SK-N-SH (cell line): ENCODE data around the gene CANT1. TPM values are rescaled to one million over a fixed set of nuclear protein-coding genes. Genes with fewer than 3 reads are reported as not detected.

ENCODE experiments used
- CTCF ChIA-PET: fragments of 300-600, 350-600 bp; formaldehyde crosslinking; extraction: SDS; loops from one replicate; lab custom pipeline; 2021; lab: Yijun Ruan, JAX
- POLR2A ChIA-PET: fragments of 350-600 bp; sonication (Branson Sonifier 250); formaldehyde crosslinking; extraction: SDS; loops from one replicate; lab custom pipeline; 2020; ENCODE audit warnings: antibody characterized with exemption, inconsistent platforms; lab: Yijun Ruan, JAX
- DNase-seq: peaks from one replicate; pipeline ENCODE4 v3.0.0; 2012
- H2AFZ ChIP-seq: fragments of 200-600 bp; sonication (generic); 2 replicates; pipeline ENCODE4 v1.8.1; 2016; ENCODE audit warnings: antibody characterized with exemption, mild to moderate bottlenecking, low read depth
- H3F3A ChIP-seq: fragments of 200-600 bp; sonication (generic); replicated peaks from 2 replicates; pipeline ENCODE3; 2016; ENCODE audit warnings: antibody characterized with exemption, mild to moderate bottlenecking; ENCODE audit not compliant: insufficient read depth
- H3K27ac ChIP-seq, 2 experiments: fragments of 200-500 bp in 1 of 2; fragments of 200-600 bp in 1 of 2; sonication (Bioruptor generic) in 1 of 2; sonication (generic), shearing (Covaris generic) in 1 of 2; 2 replicates each; pipeline versions ENCODE4 v1.5.1 to v1.6.1; 2014 to 2016; ENCODE audit warnings: low read depth in 2 of 2, inconsistent platforms in 1 of 2, low read length in 1 of 2, mild to moderate bottlenecking in 1 of 2, mixed read lengths in 1 of 2
- H3K27me3 ChIP-seq: fragments of 200-600 bp; sonication (generic), shearing (Covaris generic); 2 replicates; pipeline ENCODE4 v1.6.1; 2016; ENCODE audit warnings: mixed run types; ENCODE audit not compliant: insufficient read depth
- H3K36me3 ChIP-seq, 2 experiments: fragments of 200-500 bp in 1 of 2; fragments of 200-600 bp in 1 of 2; sonication (Bioruptor generic) in 1 of 2; sonication (generic) in 1 of 2; replicated peaks in 1 of 2; 2 replicates each; pipeline versions ENCODE3 to v1.5.1; 2014 to 2016; ENCODE audit warnings: low read length in 1 of 2, mild to moderate bottlenecking in 1 of 2; ENCODE audit not compliant: insufficient read depth in 2 of 2, control insufficient read depth in 1 of 2
- H3K4me1 ChIP-seq, 2 experiments: fragments of 200-500 bp in 1 of 2; fragments of 200-600 bp in 1 of 2; sonication (Bioruptor generic) in 1 of 2; sonication (generic), shearing (Covaris generic) in 1 of 2; 2 replicates each; pipeline versions ENCODE4 v1.5.1 to v1.6.1; 2014 to 2016; ENCODE audit warnings: low read depth in 1 of 2, low read length in 1 of 2, mixed run types in 1 of 2; ENCODE audit not compliant: insufficient read depth in 2 of 2, control insufficient read depth in 1 of 2
- H3K4me2 ChIP-seq: fragments of 200-600 bp; sonication (generic), shearing (Covaris generic); 2 replicates; pipeline ENCODE4 v1.6.1; 2017; ENCODE audit warnings: mixed run types
- H3K4me3 ChIP-seq, 2 experiments: fragments of 200-500 bp in 1 of 2; fragments of 200-600 bp in 1 of 2; sonication (Bioruptor generic) in 1 of 2; sonication (generic), shearing (Covaris generic) in 1 of 2; 2 replicates each; pipeline versions ENCODE4 v1.5.1 to v1.8.1; 2014 to 2016; ENCODE audit warnings: low read depth in 2 of 2, inconsistent platforms in 1 of 2, low read length in 1 of 2, mild to moderate bottlenecking in 1 of 2, mixed read lengths in 1 of 2, moderate library complexity in 1 of 2
- H3K79me2 ChIP-seq: fragments of 200-600 bp; sonication (generic); 2 replicates; pipeline ENCODE4 v1.8.1; 2017; ENCODE audit warnings: mild to moderate bottlenecking; ENCODE audit not compliant: insufficient read depth
- H3K9ac ChIP-seq: fragments of 200-600 bp; sonication (generic); 2 replicates; pipeline ENCODE4 v1.6.1; 2017; ENCODE audit warnings: mixed run types
- H3K9me2 ChIP-seq: fragments of 200-600 bp; sonication (generic); 2 replicates; pipeline ENCODE4 v1.6.1; 2017; ENCODE audit warnings: mixed run types
- H3K9me3 ChIP-seq: fragments of 200-600 bp; sonication (generic); 2 replicates; pipeline ENCODE4 v1.6.1; 2017; ENCODE audit warnings: mixed run types, mild to moderate bottlenecking, moderate library complexity
- H4K20me1 ChIP-seq: fragments of 200-600 bp; sonication (generic); 2 replicates; pipeline ENCODE4 v1.6.1; 2017; ENCODE audit warnings: mild to moderate bottlenecking, mixed run types; ENCODE audit not compliant: insufficient read depth
- CHD2 ChIP-seq: fragments of 150-350 bp; IDR thresholded peaks from 2 replicates; pipeline ENCODE4 v1.6.1; 2018; ENCODE audit warnings: low read length; ENCODE audit not compliant: partially characterized antibody
- ELF1 ChIP-seq: IDR thresholded peaks from 2 replicates; pipeline ENCODE4 v1.4.0; 2012
- EP300 ChIP-seq, 2 experiments: IDR thresholded peaks; 2 replicates each; pipeline versions ENCODE4 v1.4.0 to v1.6.1; 2012; ENCODE audit warnings: borderline replicate concordance in 1 of 2, low read depth in 1 of 2, low read length in 1 of 2
- EZH2phosphoT487 ChIP-seq: fragments of 200-600 bp; sonication (generic); IDR thresholded peaks from 2 replicates; pipeline ENCODE4 v1.6.1; 2017; ENCODE audit warnings: low read depth, mixed run types, mild to moderate bottlenecking, antibody characterized with exemption, moderate library complexity, borderline replicate concordance
- FOSL2 ChIP-seq: IDR thresholded peaks from 2 replicates; pipeline ENCODE4 v1.4.0; 2012; ENCODE audit warnings: low read depth, mild to moderate bottlenecking, moderate library complexity, borderline replicate concordance
- FOXJ3 ChIP-seq: sonication (generic); formaldehyde crosslinking; IDR thresholded peaks from 2 replicates; pipeline ENCODE4 v1.5.1; 2020; ENCODE audit warnings: mild to moderate bottlenecking, missing genetic modification reagents
- GATA2 ChIP-seq: sonication (generic); formaldehyde crosslinking; IDR thresholded peaks from 2 replicates; pipeline ENCODE4 v1.5.0; 2020; ENCODE audit warnings: mild to moderate bottlenecking, missing genetic modification reagents
- IRF3 ChIP-seq: fragments of 150-350 bp; IDR thresholded peaks from 2 replicates; pipeline ENCODE4 v1.6.1; 2016; ENCODE audit warnings: mild to moderate bottlenecking, low read depth, low read length
- NRF1 ChIP-seq: IDR thresholded peaks from 2 replicates; pipeline ENCODE4 v1.6.1; 2012; ENCODE audit warnings: low read depth, mild to moderate bottlenecking, low read length
- POLR2AphosphoS5 ChIP-seq: IDR thresholded peaks from 2 replicates; pipeline ENCODE4 v1.6.1; 2012; ENCODE audit warnings: low read depth, low read length
- RAD21 ChIP-seq: IDR thresholded peaks from 2 replicates; pipeline ENCODE4 v1.6.1; 2012; ENCODE audit warnings: mild to moderate bottlenecking, low read length
- RFX5 ChIP-seq: IDR thresholded peaks from 2 replicates; pipeline ENCODE4 v1.6.1; 2012; ENCODE audit warnings: mild to moderate bottlenecking, improper control_type of control experiment, low read length
- SIN3A ChIP-seq: IDR thresholded peaks from 2 replicates; pipeline ENCODE4 v1.6.1; 2012; ENCODE audit warnings: low read depth, mild to moderate bottlenecking, low read length, moderate library complexity, borderline replicate concordance
- TAF1 ChIP-seq: IDR thresholded peaks from 2 replicates; pipeline ENCODE4 v1.6.1; 2012; ENCODE audit warnings: low read depth, mild to moderate bottlenecking, low read length, moderate library complexity, borderline replicate concordance
- TCF12 ChIP-seq: IDR thresholded peaks from 2 replicates; pipeline ENCODE4 v1.4.0; 2012
- TEAD4 ChIP-seq: IDR thresholded peaks from 2 replicates; pipeline ENCODE4 v1.4.0; 2012; ENCODE audit warnings: mild to moderate bottlenecking, borderline replicate concordance; ENCODE audit not compliant: insufficient read depth
- USF2 ChIP-seq: fragments of 150-350 bp; IDR thresholded peaks from 2 replicates; pipeline ENCODE4 v1.6.1; 2017; ENCODE audit warnings: antibody characterized with exemption, low read length, low read depth, borderline replicate concordance
- ZBTB33 ChIP-seq: IDR thresholded peaks from 2 replicates; pipeline ENCODE4 v1.4.0; 2012; ENCODE audit warnings: low read depth, borderline replicate concordance
- WGBS: methylation state at CpG from one replicate; pipeline ENCODE4 v1.1.6; 2017; ENCODE audit warnings: low lambda C conversion rate; 5-methylcytosine and 5-hydroxymethylcytosine counted together
- polyA plus RNA-seq, 3 experiments: library from polyadenylated mRNA; depleted of rRNA; stranded (reverse); fragments of >200 nt; gene quantifications; 2 replicates each; pipeline ENCODE4 v1.2.3, GENCODE V29; 2012

The CANT1 gene
- polyA plus RNA-seq, 1 of the 3 experiments (the other 2 are of a cell fraction), result 87.4 TPM

- peak; percentile 83; the same call in 1 of the 2 replicates for TF ChIP-seq FOSL2
- no peak; a peak in 1 of 4 replicates for TF ChIP-seq EP300 (IDR thresholded peaks at IDR 0.05; ENCODE audit: borderline replicate concordance in 1 of 2, low read depth in 1 of 2, low read length in 1 of 2)
- TF ChIP-seq ZBTB33, result no peak
- TF ChIP-seq RAD21, result no peak
- TF ChIP-seq GATA2 (CRISPR knock-in tag), result no peak
- TF ChIP-seq IRF3, result no peak
- TF ChIP-seq TCF12, result peak; percentile 76
Observed at GRCh38 chr17:79036596-79036995, 27.0 kb upstream of the CANT1 start (continued).

- no peak for DNase-seq
- ChIA-PET CTCF (interaction anchor here (0.8 to 22.0 kb wide), 14 partner anchors 7 to 365 kb away, joined by 3 to 405 read pairs (median 5); no protein-coding TSS in a partner anchor), POLR2A (interaction anchor here (1.5 kb wide), 1 partner anchor 8 kb away, joined by 3 read pairs; no protein-coding TSS in a partner anchor)
- H3K9me2 ChIP-seq, result no peaks in the 10 kb centered on the region
- H3K36me3 ChIP-seq, result no peaks in the 10 kb centered on the region
- H3K4me2 ChIP-seq, result 0 out of 2 replicates have a peak overlapping the region, but pooled peaks have one; percentile 38
- no peaks in the 10 kb centered on the region for H3K27me3 ChIP-seq
- H3K9ac ChIP-seq, result no peak overlapping the region
- H3K4me3 ChIP-seq, result no peak overlapping the region
- H3K9me3 ChIP-seq, result no peaks in the 10 kb centered on the region
- H3F3A ChIP-seq, result peaks cover 3% of the 10 kb centered on the region
- H3K4me1 ChIP-seq, result peaks cover 10 to 16% of the 10 kb centered on the region in 2 experiments; a peak in 3 of 4 replicates
- WGBS, result 92% methylated on average over 6 of the region's 6 CpGs
- no peak for TF ChIP-seq EP300 (IDR thresholded peaks at IDR 0.05; ENCODE audit: borderline replicate concordance in 1 of 2, low read depth in 1 of 2, low read length in 1 of 2)
- no peak for TF ChIP-seq CHD2
- no peak for TF ChIP-seq SIN3A
- TF ChIP-seq EZH2phosphoT487, result no peak
- no peak for TF ChIP-seq ELF1
- no peak for TF ChIP-seq FOXJ3 (CRISPR knock-in tag)
- no peak for TF ChIP-seq TCF12
- no peak for TF ChIP-seq RFX5
- no peak for TF ChIP-seq TAF1
- TF ChIP-seq TEAD4, result no peak
- no peak for TF ChIP-seq NRF1
- TF ChIP-seq USF2, result no peak
- TF ChIP-seq IRF3, result no peak
- no peak for TF ChIP-seq POLR2AphosphoS5
- TF ChIP-seq, all 33 proteins: peak for 0
- Histone ChIP-seq H2AFZ (no peak overlapping the region), H4K20me1 (no peaks in the 10 kb centered on the region), H3K27ac (peak overlapping the region in 1 of 2 experiments; percentile 47; a peak in 2 of 4 replicates), H3K79me2 (no peaks in the 10 kb centered on the region)
Observed at GRCh38 chr17:79036181-79036580, 26.6 kb upstream of the CANT1 start.
